Stimulated activated CD4-positive, alpha-beta T cell treated with anti-CD3 and anti-CD28 coated beads, Interleukin-4, amount 100 ng/mL, for 48 hours (primary cell): ENCODE data around the gene MTHFR.

Experiments used
- DNase-seq, 2 donors: peaks; one replicate each; pipeline ENCODE4 v3.0.0-alpha.2; 2020; ENCODE audit warnings: low read depth in 2 of 2

The MTHFR gene

GRCh38 chr1:11797525-11798216, 8.1 kb downstream of the MTHFR start:
- no peak for DNase-seq

- no peak for DNase-seq
Measured at GRCh38 chr1:11796036-11796828, 9.5 kb downstream of the MTHFR start.

- DNase-seq: no peak
Measured at GRCh38 chr1:11795238-11795890, 10.4 kb downstream of the MTHFR start.

- no peak for DNase-seq
Measured at GRCh38 chr1:11794446-11795237, 11.1 kb downstream of the MTHFR start.

GRCh38 chr1:11793819-11794218, 11.9 kb downstream of the MTHFR start:
- no peak for DNase-seq

GRCh38 chr1:11792106-11792505, 13.7 kb downstream of the MTHFR start:
- no peak for DNase-seq

GRCh38 chr1:11790880-11791715, 14.7 kb downstream of the MTHFR start:
- no peak for DNase-seq

GRCh38 chr1:11790101-11790879, 15.5 kb downstream of the MTHFR start:
- no peak for DNase-seq

- no peak for DNase-seq
Measured at GRCh38 chr1:11789126-11790067, 16.4 kb downstream of the MTHFR start.

GRCh38 chr1:11788549-11789053, 17.2 kb downstream of the MTHFR start:
- no peak for DNase-seq

- DNase-seq: no peak
Measured at GRCh38 chr1:11787804-11788436, 17.8 kb downstream of the MTHFR start.

GRCh38 chr1:11787251-11787803, 18.4 kb downstream of the MTHFR start:
- no peak for DNase-seq

GRCh38 chr1:11786168-11786567, 19.6 kb downstream of the MTHFR start:
- DNase-seq: no peak

- DNase-seq: peak; percentile 14 to 38
Measured at GRCh38 chr1:11784993-11785769, 20.6 kb downstream of the MTHFR start.

- no peak for DNase-seq
Measured at GRCh38 chr1:11784256-11784992, 21.3 kb downstream of the MTHFR start.

- DNase-seq: no peak
Measured at GRCh38 chr1:11783556-11783955, 22.2 kb downstream of the MTHFR start.
